EH (cell line): Measurements from ENCODE around the gene OXCT2.
"Not testable (repeated sequence)": the region's sequence is repeated elsewhere in the genome, so short reads cannot be mapped to it uniquely, and the experiment has no call there.

ENCODE experiments used
- DNase-seq: peaks from one replicate; pipeline ENCODE4 v3.0.0-alpha.2; 2015; ENCODE audit warnings: low read depth

OXCT2 gene

DNA sequence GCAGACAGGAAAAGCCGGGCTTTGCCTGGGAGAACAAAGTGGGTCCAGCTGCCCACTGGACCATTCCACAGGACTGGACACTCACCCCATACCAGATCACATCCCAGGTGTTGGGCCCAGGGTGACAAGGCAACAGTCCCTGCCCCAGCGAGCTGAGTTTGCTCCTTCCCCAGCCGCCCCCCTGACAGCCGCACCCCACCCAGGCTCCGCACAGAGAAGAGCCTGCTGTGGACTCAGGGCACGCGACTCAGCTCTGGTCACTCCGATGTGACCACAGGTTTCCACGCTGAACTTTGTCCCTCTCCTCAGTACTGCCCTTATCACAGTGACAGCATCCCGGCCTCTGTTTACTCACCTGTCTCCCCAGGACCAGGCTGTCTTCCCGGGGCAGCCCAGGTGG, 16.3 kb upstream of the OXCT2 start:
- no peak for DNase-seq

DNA sequence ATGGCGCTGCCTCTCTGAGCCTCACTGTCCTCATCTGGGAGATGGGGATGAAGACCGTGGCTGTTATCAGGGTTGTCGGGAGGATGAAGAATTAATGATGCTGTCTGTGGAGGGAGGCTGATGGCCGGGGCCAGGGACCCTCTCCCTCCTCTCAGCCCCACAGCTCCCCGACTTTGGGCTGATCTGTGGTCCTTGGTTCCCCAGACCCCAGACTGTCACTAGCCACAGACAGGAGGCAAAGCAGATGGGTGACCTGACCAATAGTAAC, 15.9 kb upstream of the OXCT2 start:
- not testable (repeated sequence) for DNase-seq

DNA sequence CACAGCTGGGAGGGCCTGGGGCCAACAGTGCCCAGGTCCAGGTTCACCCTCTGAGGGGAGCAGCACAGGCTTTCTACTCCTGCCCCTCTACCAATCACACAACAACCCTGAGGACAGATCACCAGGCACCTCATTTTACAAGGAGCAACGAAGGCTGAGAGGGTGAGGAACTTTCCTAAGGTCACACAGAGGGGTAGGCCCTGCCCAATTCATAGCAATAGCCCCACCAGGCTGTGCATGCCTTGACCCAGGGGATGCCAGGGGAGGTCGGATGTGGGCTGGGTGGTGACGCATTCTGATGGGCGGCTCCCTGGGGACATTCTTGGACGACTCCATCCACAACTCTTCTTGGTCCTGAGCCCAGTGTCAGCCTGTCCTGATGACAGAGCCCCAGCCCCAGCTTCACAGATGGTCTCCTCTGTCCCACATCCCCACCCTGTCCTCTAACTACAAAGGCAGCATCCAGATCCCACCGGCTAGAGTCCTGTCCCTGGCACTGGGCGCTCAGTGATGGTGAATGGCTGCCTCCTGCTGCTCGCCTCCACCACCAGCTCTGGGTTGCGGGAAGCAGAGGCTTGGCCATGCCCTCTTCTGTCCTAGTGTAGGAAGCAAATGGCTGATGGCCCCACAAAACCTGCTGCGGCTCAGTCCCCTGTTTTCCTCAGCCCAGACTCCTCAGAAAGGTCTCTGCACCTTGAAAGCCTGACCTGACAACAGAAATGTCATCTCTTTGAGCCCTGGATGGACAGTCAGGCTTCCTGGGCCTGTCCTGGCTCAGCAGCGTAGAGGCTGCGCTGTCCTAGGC, 15.4 kb upstream of the OXCT2 start:
- DNase-seq, result not testable (repeated sequence)

DNA sequence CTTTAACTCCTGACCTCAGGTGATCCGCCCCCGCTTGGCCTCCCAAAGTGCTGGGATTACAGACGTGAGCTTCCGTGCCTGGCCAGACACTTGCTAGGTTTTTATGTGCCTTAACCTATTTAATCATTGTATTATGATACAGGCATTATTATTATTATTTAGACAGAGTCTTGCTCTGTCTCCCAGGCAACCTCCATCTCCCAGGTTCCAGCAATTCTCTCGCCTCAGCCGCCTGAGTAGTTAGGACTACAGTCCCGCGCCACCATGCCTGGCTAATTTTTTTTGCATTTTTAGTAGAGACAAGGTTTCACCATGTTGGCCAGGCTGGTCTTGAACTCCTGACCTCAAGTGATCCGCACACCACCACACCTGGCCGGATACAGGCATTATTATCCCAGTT, 11.5 kb upstream of the OXCT2 start:
- DNase-seq, result not testable (repeated sequence)

DNA sequence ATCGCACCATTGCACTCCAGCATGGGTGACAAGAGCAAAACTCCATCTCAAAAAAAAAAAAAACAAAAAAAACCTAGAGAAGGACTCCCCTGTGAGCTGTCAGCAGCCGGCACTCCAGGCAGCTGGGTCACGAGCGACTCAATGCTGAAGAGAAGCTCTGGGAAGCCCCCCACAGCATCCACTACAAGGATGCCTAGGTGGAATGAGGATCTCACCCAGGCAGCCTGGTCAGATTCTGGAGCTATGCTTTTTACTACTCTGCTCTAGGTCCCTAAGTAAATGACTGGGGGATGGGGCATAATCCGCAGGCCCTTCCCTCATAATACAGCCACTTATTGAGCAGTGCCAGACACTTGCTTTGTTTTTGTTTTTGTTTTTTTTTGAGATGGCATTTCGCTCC, 11.0 kb upstream of the OXCT2 start:
- no peak for DNase-seq

DNA sequence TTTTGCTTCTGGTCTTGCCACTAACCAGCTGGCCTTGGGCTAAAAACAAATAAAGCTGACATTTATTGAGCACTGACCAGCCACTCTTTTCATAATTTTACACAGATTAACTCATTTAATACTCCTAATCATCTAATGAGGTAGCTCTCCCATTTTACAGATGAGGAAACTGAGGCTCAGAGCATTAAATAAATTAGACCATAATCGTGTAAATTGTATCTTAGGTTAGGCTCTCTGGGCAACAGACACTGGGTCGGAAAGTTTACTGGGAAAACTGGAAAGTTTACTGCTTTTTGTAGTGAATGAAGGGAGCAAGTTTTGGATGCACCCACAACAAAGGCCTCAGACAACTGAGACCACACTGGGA, 10.2 kb upstream of the OXCT2 start:
- no peak for DNase-seq

DNA sequence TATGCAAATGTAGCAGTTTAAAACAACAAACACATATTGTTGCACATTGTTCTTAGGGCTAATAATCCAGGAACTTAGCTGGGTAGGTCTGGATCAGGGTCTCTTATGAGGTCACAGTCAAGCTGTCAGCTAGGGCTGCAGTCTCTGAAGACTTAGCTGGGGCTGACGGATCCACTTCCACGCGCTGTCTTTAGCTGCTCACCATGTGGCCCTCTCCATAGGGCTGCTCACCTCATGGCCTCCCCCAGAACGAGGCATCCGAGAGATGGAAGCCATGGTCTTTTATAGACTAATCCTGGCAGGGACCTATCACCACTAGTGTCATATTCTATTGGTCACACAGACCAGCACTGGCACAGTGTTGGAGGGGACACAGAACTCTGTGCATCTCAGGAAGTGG, 8.7 kb upstream of the OXCT2 start:
- no peak for DNase-seq

DNA sequence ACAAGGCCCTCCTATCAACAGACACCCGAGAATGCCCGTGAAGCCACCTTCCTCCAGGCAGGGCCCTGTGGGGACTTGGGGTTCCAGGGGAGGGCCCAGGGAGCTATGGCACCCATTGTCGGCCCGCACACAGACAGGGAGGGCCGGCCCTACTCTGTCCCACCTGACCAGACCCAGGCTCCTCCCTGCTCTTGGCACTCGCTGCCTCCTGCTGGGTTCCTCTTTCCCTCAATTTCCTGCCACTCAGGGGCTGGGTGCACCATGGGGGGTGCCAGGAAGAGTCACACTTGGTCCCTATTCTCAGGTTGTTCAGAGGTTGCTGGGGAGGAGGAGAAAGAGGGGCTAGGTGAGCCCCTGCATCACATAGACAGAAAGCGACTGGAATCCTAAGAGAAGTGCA, 8.0 kb upstream of the OXCT2 start:
- DNase-seq, result no peak

DNA sequence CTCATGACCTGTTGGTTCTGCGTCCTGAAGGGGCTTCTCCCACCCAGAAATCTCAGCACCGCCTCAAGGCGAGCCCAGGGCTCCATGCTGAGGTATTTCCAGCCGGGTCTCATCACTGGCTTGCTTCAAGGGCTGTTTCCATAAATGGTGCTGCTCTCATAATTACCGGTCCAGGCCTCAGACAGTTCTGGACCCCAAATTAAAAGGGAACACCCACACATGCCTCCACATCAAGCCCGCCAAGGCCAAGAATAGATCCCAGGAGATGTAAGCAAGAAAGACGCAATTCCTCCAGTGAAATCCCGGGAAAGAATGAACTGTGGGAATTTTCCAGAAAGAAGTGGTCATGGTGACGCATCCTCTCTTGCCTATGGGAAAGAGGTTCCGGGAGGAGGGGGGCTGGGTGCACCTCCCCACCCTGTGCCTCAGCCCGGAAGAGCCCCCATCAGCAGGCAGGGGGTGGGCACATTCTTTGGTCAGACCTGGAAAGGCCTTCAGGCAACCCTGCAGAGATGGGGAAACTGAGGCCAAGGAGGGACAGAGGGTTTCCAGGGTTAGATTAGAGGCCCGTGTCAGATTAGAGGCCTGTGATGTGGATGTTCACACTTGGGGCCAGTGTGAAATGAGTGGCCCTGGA, 7.4 kb upstream of the OXCT2 start:
- DNase-seq, result peak; percentile 4

DNA sequence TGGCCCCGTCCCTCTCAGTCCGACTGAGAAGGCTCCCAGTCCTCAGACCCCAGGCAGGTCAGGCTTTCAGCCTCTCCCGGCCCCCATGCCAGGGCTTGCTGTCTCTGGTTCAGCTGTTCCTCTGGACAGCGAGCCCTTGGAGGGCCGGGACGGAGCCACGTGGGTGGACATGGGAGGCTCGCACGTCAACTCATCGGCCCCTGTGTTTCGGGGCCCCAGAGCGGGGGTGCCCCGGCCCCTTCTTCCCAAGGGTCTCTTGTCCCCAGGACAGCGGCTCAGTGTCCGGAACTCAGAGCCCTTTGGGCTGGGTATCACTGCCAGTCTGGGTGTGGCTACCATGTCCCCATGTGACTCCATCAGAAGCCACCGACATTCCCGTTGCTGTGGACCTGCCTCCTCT, 6.7 kb upstream of the OXCT2 start:
- DNase-seq, result not testable (repeated sequence)

DNA sequence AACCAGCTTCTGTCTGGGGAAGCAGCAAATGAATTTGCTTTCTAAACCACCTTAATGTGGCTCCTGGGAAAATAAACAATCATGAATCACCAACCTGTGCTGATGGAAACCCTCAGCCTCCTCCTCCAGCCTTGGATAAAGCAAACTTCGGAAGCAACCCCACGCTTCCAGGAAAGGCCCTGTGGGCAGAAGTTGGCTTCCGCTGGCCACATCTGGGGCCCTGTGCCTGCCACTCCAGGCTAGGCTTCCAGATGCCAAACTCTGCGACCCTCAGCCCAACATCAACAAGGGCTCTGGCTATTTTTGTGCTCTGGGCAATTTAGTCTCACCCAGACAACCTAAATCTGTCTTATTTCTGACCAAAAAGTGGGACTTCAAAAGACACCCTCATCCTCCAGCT, 6.2 kb upstream of the OXCT2 start:
- no peak for DNase-seq

DNA sequence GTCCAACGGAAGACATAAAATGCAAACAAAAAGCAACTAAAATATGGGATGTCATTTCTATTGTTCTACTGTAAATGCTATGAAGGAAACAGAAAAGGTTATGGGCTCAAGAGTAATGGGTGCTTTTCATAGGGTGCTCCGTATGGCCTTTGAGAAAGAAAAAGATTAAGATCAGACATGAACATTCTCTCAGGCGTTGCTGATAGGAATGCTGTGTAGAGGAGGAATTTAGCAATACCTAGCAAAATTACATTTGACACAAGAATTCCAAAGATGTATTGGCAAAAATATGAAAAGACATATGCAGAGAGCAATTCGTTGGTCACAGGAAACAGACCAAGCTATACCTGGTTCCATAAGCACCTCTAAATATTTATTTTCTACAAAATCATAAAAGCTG, 5.7 kb upstream of the OXCT2 start:
- DNase-seq, result no peak

DNA sequence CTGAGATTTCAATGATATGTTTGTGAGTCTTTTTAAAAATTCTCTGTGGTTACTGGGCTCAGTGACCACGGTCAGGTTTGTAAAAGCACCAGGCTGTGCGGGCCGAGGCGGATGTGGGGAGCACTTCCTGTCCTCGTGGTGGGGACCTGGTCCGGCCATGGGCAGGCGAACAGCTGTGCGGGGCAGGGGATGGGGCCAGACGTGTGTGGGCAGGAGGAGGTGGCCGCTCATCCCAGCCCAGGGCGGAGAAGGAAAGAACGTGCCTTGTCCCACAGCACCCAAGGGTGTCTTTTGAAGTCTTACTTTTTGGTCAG, 5.2 kb upstream of the OXCT2 start:
- DNase-seq, result no peak

DNA sequence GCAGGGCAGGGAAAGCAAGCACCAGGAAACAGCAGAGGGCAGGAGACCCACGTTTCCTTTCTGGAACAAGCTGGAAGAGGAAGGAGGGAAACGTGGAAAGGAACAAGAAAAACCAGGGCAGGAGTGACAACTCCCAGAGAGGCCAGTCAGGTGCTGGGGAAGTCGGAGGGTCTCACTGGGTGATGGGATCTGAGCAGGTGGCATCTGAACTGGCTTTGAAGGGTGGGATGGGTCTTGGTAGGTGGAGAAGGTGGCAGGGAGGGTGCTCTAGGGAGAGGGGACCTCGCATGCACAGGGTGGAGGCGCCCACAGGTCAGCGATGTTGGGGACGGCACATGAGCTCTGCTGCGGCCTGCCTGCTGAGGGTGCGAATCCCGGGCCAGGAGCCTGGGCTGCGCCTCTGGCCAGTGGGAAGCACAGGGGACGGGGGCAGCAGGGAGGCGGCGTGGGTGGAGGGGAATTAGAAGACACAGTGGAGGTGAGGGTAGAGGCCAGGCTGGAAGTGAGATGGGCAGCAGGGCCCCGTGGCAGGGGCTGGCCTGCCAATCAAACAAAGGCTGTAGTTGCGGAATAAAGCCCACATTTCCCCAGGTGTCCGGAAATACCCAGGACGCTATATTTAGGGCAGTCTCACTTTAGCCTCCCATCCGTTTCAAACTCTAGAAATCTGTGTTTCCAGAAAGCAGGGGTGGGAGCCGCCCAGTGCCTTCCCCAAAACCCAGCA, 4.7 kb upstream of the OXCT2 start:
- not testable (repeated sequence) for DNase-seq

DNA sequence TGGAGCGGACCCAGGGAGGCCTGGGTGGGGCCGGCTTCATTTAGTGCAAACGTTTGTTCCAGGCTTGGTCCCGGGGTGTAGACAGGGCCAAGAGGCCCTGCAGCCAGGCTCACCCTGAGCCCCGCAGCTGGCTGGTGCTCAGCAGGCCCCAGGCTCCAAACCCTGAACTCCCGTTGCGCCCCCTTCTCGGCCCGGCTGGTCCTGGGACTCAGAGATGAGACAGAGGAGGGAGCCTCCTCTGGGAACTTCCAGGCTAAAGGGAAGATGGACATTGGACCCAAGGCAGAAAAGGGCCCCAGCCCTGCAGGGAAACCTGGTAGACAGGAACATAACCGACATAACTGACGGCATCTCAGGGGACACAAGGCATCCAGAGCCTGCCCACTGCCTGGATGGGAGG, 4.0 kb upstream of the OXCT2 start:
- not testable (repeated sequence) for DNase-seq

DNA sequence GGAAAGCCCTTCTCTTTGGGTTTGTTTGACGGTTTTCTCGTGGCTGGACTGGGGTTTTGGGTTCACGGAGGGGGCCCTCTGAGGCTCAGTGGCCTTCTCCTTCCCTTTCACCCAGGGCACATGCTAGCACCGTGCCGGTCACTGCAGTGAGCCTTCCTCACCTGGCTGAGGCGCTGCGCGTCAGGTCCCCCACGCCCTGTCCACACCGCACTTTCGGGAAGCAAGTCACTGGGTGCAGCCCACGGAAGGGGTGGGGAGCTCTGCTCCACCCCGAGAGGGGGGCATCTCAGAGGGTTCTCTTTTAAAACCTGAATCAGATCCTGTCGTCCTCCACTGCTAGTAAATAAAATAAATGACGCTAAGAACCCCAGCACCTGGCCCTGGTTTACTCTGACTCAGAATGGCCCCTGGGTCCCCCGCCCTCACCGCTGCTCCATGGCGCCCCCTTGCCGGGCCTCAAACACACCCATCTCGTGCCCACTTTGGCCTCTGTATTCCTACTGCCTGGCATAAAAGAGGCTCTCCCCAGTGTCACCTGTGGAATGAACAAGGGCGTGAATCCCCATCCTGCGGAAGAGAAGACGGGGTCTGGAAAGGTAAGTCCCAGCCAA, 2.3 kb upstream of the OXCT2 start:
- not testable (repeated sequence) for DNase-seq

DNA sequence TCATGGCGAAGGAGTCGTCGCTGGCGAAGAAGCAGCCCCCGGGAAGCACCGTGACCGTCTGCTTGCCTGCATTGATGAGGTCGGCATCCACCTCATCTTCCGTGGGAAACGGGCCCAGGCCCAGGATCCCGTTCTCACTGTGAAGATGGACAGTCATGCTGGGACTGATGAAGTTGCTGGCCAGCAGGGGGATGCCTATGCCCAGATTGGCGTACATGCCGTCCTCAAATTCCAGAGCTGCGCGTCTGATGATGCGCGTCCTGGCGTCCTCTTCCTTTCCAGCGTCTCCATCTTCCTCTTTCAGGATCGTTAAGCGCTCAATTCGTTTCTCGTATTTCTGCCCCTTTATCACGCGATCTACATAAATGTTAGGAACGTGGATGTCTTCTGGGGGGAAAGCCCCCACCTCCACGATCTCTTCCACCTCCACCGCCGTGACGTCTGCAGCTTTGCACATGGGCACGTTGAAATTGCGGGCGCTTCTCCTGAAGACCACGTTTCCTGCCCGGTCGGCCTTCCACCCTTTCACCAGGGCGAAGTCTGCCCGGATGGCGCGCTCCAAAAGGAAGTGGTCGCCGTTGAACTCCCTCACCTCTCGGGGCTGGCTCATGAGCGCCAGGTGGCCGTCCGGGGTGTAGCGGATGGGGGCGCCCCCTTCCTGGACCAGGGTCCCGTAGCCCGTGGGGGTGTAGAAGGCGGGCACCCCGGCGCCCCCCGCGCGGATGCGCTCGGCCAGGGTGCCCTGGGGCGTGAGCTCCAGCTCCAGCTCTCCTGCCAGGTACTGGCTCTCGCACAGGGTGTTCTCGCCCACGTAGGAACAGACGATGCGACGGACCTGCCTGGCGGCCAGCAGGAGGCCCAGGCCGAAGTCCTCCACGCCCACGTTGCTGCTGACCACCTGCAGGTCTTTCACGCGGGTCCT, 787 bp downstream of the OXCT2 start:
- peak; percentile 26 for DNase-seq

DNA sequence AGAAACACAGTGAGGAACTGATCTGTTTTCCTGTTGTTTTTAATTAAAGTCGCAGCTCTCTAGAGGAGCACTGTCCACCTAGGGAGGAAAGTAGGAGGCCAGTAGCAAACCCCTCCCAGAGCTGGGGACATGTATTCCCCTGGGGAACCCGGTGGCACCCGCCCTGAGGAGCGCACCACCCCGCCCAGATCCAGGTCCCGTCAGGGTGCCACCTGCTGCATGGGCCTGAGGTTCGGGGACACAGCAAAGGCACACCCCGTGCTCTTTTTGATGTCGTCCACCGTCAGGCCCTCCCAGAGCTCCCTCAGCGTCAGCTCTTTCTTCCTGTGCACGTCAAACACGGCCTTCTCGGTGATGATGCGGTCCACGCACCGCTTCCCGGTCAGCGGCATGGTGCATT, 1.6 kb downstream of the OXCT2 start:
- not testable (repeated sequence) for DNase-seq

DNA sequence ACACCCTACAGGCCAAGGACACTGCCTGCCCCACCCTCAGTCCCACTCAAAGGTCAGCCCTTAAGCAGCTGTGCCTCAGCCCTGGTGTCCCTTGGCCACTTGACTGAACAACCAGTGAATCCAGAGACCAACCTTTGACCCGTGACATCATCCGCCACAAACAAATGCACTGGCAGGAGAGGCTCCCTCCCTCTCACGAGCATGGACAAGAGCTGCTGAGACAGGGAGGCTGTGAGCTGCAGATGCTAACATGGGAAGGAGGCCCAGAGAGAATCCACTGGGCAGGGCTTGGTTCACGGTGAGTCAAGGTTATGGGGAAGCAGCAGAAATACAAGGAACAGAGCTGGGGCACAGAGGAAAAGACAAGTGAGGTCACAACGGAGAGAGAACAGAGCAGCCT, 4.7 kb downstream of the OXCT2 start:
- not testable (repeated sequence) for DNase-seq

DNA sequence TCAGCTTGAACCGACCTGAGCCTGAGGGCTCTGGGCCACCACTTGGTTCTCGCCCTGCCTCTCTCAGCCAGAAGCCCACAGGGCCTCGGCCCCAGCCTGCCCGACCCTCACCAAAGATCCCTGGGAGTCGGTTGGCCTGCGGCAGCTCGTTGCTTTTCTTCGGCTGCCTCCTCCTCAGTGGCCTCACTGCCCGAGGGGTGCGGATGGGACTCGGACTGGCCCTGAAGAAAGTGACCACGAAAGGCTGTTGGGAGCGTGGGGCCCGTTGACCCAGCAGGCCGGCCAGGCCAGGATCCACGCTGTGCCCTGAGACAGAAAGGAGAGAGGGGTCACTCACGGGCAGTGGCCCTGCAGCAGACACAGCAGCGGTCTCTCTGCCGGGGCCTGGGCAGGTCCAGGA, 6.6 kb downstream of the OXCT2 start:
- DNase-seq, result not testable (repeated sequence)

DNA sequence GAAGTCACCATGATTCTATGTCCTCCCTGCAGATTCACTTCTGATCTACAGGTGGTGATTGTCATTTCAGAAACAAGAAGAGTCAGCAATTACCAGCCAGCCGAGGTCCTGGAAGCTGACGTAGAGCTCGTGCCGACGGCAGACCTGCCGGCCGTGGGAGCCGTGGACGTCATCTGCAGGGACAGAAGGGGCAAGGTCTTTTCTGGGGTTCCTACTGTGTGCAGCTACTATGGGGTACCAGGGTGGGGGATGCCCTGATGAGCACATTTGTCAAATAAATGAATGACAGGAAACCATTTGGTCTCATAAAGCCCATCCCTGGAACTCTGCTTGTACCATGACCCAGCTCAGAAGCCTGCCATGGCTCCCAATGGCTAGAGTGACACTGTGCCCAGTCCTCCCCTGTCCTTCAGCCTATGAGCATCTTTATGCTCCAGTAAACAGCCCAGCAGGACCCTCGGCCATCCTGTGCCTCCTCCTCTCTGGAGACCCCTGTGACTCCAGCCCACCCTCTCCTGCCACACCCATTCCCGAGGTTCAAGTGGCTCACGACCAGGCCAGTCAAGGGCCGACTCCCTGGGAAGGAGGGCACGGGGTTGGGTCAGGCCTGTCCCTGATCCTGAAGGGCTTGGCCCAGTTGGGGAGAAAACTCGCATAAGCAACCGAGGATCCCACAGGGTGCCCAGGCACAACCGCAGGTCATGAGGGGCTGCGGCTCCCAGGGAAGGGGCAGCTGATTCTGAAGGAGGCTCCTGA, 7.4 kb downstream of the OXCT2 start:
- DNase-seq, result not testable (repeated sequence)
